Endometrial microvascular endothelial cells (primary cell): Measurements from ENCODE around the gene IKZF1. TPM values are rescaled to one million over a fixed set of nuclear protein-coding genes. Genes with fewer than 3 reads are reported as not detected.

Experiments
- in situ Hi-C: cut with HindIII; loops from 2 replicates; pipeline ENCODE4 v1.10.0; 2017; ENCODE audit warnings: low sequenced_read_pairs, low pct_unique_long_range_greater_than_20kb; ENCODE audit errors: inconsistent ontology term
- total RNA-seq: library from RNA; depleted of rRNA; stranded (reverse); fragments of >200 nt; gene quantifications from one replicate; pipeline ENCODE4 v1.2.3, GENCODE V29; 2015; ENCODE audit errors: inconsistent ontology term

IKZF1 gene
- total RNA-seq, 1 donor from 2014 or later, result not detected

DNA sequence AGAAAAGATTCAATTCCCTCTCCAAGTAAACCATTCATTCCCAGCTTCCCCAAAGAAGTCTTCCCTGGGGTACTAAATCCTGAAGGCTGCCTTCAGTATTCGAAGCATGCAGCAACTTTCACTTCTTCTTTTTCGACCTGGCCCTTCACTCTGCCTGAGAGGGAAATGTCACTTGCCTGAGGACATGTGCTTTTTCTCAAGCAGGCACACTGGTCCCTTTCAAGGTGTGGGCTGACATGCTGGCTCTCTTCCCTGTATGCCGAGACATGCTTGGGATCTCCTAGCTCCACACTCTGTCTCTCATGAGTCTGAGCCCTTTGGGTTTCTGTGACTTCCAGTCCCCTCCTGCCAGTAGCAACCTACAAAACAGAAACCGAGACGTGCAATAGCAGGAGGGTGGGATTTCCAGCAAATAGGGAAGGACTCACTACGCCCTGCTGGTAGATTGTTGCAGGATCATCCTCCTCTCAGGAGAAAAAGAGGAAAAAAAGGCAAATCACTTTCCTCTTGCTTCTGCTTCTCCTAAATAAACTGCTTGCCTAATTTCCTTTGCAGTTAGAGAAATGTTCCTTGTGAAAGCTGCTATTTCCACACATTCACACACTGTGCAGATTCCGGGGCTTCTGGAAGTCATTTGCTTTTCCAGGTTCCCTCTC lies 112.1 kb downstream of the IKZF1 start:
- in situ Hi-C loops, result no loop called here

DNA sequence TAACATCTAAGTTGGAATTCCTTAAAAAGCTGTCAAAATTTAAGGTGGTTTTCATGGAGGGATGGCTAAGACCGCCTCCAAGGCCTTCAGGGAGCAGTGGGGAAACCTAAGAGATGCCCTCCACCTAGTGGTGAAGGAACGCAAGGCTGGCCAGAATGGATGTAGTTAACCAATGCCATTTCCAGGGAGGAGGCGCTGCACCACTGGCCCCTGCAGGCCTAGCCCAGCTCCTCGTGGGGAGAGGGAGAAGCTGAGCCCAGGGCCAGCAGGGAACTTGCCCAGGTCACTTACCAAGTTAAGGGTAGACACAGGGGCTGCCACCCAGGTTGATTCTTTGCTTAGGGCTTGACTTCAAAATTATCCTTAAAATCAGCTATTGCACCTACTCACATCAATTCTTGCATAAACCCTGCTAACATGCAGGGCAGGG lies 113.6 kb downstream of the IKZF1 start:
- in situ Hi-C loops, result no loop called here

DNA sequence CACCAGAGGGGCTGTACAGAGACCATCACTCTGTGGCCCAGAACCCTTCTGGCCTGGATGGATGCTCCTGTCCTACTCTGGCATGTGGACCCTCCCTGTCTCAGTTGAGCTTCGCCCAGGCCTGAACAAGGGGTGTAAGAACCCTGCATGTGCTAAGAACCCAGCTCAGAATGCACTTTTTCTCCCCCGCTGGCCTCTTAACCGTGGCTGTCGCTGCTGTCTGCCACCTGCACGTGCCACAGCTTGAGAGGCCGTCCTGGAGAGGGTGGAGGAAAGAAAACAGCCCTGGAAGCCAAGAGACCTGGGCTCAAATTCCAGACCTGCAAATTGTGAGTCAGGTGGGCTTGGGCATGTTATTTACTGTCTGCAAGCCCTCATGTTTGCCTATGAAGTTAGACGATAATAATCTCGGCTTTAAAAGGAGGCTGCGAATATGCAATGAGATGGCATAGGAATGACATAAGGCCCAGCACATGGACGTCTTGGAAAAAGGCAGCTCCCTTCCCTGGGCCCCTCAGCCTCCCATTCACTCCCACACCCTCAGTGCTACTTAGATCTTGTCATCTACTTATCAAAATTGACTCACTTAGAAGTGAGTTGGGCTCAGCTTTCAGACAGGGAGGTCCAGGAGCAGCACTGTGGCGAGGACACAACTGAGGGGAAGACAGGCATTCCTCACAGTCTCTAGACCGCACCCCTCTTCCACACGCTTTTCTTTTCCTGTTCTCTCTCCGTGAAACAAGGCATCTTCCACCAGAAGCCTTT lies 114.2 kb downstream of the IKZF1 start:
- in situ Hi-C loops, result no loop called here

DNA sequence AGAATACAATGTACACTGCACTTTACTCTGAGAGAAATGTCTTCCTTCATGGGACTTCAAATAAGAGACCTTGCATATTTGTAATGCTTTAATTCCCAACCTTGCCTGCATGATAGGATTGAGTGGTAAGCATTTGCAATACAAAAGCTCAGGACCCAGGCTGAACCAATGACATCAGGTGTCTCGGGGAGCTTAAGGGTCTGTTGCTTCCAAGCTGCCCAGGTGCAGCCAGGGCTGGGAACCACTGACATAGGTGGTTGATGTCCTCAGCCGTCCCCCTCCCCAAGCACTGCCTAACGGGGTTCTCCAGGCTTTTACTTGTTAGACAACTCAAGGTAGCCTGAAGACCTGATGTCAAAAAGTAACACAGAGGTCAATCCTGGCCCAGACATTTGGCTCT lies 116.5 kb downstream of the IKZF1 start:
- in situ Hi-C loops, result no loop called here

DNA sequence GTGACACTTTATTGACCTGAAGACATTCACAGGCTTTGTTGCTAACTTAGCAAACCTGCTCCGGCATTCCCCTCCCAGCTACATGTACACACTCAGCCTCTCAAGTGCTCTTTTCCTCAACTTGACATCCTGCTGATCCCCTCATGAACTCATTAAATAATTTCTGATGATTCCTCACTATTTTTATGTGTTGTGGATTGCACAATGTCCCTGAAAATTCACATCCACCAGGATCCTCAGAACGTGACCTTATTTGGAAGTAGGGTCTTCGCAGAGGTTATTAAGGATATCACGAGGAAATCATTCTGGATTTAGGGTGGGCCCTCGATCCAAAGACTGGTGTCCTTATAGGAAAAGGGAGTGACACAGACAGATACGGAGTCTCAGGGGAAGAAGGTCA lies 118.3 kb downstream of the IKZF1 start:
- in situ Hi-C loops, result no loop called here

DNA sequence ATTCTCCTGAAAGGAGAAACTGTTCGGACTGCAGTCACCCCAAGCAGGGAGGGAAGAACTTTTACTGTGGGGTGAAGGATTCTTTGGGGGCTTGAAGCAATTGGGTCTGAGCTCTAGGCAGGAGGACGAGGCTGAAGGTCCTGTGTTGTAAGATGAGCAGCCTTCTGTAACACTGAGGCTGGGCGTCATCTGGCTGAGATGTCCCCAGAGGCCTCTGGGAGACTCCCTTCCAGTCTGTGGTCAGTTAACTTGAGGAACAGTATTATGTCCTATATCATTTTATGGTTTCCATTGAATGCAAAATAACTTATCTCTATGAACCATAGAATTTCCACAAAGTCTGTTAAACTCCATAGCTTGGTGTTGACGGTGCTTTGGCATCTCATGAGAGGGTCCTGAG lies 119.3 kb downstream of the IKZF1 start:
- in situ Hi-C loops, result no loop called here

DNA sequence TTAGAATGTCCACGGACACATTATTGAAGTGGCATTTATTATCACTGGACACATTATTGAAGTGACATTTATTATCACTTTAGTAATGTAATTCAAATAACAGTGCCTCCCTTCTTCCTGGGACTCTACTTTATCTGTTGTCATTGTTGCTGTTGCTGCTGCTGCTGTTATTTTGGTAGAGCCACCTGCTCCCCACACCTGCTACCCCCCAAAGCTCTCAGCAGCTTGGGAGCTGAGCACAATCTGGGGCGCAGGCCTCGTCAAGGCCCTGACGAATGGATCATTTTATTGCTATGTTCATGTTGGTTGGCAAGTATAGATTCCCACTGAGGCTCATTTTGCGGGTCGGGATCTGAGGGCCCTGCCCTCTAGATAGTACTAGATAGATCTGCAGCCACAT lies 120.8 kb downstream of the IKZF1 start:
- in situ Hi-C loops, result loop anchor here (25.0 kb wide), 1 partner anchor 712 kb away; no protein-coding TSS in a partner anchor

DNA sequence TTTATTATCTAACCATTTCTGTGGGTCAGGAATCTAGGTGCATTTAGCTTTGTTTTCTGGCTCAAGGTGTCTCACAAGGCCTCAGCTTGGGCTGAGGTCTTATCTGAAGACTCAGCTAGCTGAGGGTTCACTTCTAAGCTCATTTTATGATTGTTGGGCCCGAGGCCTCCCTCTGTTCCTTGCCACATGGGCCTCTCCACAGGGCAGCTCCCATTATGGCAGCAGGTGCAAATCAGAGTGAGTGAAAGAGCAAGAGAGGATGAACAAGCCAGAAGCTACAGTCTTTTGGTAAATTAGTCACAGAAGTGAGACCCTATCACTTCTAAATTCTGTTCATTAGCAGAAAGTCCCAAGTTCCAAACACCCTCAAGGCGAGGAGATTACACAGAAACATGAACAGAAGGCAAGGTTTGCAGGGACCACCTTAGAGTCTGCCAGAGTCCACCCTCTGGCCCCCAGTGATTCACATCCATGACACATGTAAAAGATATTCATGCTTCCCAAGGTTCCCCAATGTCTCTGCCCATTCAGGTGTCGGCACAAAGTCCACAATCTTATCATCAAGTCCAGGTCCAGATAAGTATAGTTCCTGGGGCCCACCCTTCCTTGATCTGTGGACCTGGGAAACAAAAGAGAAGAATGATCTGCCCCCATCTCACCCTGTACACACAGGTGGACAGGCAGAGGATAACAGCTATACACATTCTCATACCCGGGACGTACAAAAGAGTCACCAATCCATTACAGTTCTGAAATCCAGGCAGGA lies 121.9 kb downstream of the IKZF1 start:
- in situ Hi-C loops, result loop anchor here (25.0 kb wide), 1 partner anchor 711 kb away; no protein-coding TSS in a partner anchor

DNA sequence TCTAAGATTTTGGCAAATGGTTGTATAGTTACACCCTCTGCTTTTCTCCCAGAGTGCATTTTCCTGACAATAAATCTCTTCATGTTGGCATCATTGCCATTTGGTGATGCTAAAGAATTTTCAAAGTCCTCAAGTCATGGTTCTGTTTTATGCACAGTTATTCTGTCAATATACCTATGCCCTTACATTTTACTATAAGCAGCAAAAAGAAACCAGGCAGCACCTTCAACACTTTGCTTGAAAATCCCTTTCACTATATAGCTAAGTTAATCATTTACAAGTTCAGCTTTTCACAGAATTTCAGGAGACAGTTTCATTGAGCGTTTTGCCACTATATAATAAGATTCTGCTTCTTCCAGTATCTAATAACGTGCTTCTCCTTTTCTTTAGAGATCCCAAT lies 123.0 kb downstream of the IKZF1 start:
- in situ Hi-C loops, result loop anchor here (25.0 kb wide), 1 partner anchor 710 kb away; no protein-coding TSS in a partner anchor

DNA sequence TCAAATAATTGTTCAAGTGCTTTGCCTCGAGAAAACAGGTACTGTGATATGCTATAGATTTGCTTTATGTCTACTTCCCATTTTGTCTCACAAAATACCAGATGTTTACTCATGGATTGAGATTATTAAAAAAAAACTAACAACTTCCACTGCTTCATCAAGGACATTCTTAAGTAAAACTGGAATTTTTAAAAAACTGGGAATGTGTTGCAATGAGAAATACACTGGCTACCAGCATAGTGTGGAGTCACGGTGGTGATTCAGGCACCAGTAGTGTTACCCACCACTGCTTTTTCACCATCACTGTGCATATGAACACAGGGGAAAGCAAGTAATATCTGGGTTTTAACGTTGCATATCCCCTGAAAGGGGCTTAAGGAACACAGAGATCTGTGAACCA lies 124.4 kb downstream of the IKZF1 start:
- in situ Hi-C loops, result loop anchor here (25.0 kb wide), 1 partner anchor 708 kb away; no protein-coding TSS in a partner anchor

DNA sequence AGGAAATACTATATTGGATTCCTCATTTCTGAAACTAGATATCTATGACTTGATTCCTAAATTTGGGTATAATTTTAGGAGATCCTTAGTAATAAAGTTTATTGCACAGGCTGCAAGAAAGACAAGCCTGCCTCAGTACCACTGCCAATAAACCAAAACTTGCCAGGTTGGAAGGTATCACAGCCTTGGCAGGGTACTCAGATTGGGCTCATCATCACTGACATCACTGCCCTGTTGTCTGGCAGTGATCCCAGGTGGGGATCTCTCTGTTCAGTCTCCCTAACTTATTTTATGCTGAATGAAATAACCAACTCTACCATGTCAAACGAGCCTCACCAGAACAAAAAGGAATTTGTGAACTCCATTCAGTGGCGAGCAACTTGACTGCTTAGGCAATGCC lies 126.8 kb downstream of the IKZF1 start:
- in situ Hi-C loops, result loop anchor here (25.0 kb wide), 1 partner anchor 706 kb away; no protein-coding TSS in a partner anchor

DNA sequence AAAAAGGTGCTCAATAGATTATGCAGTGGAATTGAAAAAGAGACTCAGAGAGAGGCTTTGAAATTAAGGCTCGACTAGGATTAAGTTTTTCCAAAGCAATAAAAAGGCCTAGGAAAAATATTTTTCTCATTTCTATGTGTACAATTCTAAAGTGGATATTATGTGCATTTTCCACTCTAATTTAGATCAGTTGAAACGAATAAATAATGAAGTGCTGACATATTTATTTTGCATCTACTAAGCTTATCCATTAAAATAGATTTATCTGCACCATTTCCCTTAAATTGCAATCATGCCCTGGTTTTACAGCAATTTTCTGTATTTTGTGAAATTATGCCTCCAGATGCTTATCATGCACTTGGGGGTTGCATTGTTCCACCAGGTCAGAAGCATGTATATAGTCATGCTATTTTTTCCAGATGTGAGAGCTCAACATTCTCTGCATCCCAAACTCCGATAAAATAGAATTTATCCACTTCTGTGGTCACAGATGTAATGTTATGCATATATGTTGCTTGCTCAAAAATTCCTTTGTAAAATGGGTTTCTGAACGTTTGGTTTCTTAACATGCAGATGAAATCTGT lies 127.3 kb downstream of the IKZF1 start:
- in situ Hi-C loops, result loop anchor here (25.0 kb wide), 1 partner anchor 705 kb away; no protein-coding TSS in a partner anchor

DNA sequence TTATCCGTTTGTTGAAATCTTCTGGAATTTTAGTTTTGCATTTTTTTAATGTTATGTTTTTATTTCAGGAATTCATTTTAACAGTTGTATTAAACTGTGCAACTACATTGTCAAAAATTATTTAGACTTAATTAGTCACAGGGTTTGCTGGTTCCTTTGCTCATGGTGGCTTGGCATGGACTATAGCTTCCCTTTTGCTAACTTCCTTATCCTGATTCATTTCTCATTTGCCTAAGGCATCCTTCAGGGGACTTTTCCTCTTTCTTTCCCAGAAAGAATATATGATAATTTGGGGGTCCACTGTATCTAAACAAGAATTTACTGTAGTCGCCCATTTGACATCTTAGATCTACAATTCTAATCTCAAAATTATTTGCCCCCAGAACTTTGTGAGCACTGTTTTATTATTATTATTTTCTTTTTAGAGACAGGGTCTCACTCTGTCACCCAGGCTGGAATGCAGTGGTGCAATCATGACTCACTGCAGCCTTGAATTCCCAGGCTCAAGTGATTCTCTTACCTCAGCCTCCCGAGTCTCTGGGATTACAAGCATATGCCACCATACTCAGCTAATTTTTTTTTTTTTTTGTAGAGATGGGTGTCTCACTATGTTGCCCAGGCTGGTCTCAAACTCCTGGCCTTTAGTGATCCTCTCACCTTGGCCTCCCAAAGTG lies 131.8 kb downstream of the IKZF1 start:
- in situ Hi-C loops, result loop anchor here (25.0 kb wide), 1 partner anchor 701 kb away; no protein-coding TSS in a partner anchor

DNA sequence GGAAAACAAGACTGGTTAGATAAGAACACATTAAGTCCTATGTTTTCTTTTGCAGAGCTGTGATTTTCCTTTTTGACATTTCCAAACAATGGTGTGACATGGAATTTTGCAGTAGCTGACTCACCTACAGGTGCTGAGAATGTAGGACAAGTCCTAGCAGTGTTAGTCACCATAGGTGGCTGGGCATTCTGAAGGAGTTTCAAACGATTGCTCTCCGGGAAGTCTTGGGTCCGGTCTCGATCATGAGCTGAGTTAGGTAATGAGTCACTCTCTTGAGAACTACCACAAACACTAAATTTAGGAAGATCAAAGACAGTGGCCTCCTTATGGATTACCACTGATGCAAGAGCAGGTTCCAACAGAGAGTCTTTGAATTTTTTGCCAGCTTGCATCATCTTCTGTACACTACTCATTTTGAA lies 142.0 kb downstream of the IKZF1 start:
- in situ Hi-C loops, result loop anchor here (25.0 kb wide), 1 partner anchor 691 kb away; no protein-coding TSS in a partner anchor

DNA sequence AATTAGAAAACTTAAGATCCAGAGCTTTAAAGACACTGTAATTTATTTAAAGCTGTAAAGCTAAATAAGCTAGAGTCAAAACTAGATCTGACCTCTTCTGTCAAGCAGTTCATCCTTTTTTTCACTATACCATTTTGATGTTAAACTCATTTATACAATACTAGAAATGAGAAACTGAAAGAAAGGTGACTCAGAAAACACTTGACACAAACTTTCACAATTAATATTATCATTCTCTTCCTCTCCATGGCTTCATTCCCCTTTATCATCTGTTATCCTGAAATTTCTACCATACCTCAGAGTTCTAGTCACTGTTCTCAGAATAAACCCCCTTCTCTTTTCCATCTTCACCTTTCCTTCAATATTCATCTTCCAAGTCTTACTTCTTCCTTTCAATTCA lies 144.3 kb downstream of the IKZF1 start:
- in situ Hi-C loops, result loop anchor here (25.0 kb wide), 1 partner anchor 688 kb away; no protein-coding TSS in a partner anchor

DNA sequence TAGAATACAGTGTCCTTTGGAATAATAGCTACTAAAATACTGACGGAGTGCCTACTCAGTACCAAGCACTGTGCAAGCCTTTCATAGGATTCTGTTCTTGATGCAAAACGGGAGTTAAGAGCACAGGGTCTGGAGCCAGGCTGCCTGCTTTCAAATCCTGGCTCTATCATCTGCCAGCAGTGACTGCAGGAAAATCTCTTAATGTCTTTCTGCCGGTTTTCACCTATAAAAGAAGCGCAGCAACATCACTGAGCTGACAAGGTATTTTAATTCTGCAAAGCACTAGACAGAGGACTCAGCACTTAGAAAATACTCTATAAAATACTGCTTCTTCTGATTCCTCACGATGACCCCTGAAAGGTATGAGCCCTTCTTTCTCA lies 145.0 kb downstream of the IKZF1 start:
- in situ Hi-C loops, result loop anchor here (25.0 kb wide), 1 partner anchor 688 kb away; no protein-coding TSS in a partner anchor

DNA sequence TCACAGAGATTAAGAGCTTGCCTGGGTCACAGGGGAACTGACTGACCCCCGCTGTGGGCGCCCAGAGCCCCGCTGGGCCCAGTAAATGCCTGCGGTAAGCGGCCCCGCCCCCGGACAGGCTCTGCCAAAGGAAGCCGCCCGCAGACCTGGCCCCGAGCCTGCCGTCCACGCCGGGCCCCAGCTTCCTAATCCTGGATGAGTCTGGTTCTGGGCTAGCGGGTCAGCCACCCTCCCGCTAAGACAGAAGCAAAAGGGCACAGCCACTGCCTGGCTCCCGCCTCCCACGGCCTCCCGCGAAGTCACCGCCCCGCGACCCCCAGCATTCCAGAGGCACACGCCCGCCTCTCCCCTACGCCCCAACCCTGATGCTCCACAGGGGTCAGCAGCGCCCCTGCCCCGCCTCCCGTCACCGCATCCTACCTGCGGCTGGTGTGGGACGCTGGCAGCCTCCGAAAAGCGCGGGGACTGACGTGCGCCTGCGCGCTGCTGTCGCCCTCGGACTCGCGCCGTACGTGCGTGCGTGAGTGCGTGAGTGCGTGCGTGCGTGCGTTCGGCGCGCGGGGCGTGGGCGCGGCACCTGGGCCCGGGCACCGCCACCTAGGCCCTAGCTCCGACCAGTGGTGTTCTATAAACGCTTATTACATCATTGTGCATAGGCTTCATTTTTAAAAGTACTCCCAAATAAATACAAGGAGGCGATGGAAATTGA lies 145.5 kb downstream of the IKZF1 start, which contains the start of gene FIGNL1:
TSS of gene FIGNL1 (minus strand) at position 470 of the 709 bp plus-strand sequence. CDS start 3,063 bp downstream, outside the sequence.
- in situ Hi-C loops, result loop anchor here (25.0 kb wide), 1 partner anchor 687 kb away; no protein-coding TSS in a partner anchor
